Astrocyte (in vitro differentiated cells and primary cell): ENCODE results near the gene FJX1.

Experiments
- EZH2 ChIP-seq: IDR thresholded peaks from 2 replicates; pipeline ENCODE4 v1.6.1; 2012; ENCODE audit warnings: mild to moderate bottlenecking, low read length, inconsistent platforms; ENCODE audit not compliant: insufficient read depth
- TF ChIP-seq, protein P1 (sequence below): IDR thresholded peaks from 2 replicates; pipeline ENCODE4 v1.5.1; 2011; ENCODE audit warnings: low read depth, mild to moderate bottlenecking, inconsistent platforms, low read length, moderate library complexity; ENCODE audit not compliant: insufficient read depth

DNA sequence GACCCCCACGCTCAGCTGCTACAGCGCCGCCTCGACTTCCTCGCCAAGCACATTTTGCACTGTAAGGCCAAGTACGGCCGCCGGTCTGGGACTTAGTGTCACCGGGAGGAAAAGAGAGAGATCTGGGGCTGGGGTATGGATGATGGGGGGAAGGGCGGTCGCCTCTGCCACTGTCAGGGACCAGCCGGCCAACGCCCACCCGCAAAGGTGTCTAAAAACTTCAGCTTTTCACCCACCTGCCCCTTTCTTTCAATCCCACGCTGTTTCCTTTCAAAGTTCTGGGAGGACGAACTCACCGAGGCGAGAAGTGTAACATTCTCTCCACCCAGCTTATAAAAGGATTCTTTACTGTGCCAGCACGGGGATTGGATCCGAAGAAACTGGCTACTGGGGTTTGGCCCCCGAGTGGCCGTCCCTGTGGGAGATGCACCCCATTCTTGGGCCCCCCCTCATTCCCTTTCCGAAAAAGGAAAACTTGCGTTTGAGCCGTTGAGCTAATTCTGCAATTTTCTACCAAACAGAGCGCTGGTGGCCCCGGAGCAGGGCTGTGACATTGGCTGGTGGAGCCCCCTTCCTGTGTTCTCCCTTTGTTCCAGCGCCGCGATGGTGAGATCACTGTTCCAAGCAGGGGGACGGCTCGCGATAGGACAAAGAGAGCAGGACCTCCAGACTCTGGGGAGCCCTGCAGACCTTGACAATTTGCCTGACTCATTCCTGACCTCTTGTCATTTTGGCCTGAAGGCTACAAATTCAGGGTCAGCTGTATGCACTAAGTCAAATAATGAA, 1.8 kb downstream of the FJX1 start:
- TF ChIP-seq, protein P1, sequence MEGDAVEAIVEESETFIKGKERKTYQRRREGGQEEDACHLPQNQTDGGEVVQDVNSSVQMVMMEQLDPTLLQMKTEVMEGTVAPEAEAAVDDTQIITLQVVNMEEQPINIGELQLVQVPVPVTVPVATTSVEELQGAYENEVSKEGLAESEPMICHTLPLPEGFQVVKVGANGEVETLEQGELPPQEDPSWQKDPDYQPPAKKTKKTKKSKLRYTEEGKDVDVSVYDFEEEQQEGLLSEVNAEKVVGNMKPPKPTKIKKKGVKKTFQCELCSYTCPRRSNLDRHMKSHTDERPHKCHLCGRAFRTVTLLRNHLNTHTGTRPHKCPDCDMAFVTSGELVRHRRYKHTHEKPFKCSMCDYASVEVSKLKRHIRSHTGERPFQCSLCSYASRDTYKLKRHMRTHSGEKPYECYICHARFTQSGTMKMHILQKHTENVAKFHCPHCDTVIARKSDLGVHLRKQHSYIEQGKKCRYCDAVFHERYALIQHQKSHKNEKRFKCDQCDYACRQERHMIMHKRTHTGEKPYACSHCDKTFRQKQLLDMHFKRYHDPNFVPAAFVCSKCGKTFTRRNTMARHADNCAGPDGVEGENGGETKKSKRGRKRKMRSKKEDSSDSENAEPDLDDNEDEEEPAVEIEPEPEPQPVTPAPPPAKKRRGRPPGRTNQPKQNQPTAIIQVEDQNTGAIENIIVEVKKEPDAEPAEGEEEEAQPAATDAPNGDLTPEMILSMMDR, result no peak
- TF ChIP-seq EZH2, result no peak
